Osteocyte (in vitro differentiated cells): Measurements from ENCODE around the gene ECE1. TPM values are rescaled to one million over a fixed set of nuclear protein-coding genes. Genes with fewer than 3 reads are reported as not detected.

Source experiments
- DNase-seq: peaks from one replicate; pipeline ENCODE4 v3.0.0; 2021; ENCODE audit warnings: mixed read lengths; ENCODE audit not compliant: unreplicated experiment; ENCODE audit errors: extremely low spot score
- H3K27ac Mint-ChIP-seq: one replicate; pipeline ENCODE4 v1.8.0; 2021; ENCODE audit warnings: mild to moderate bottlenecking, mixed read lengths; ENCODE audit not compliant: unreplicated experiment
- H3K27me3 Mint-ChIP-seq: one replicate; pipeline ENCODE4 v1.8.0; 2021; ENCODE audit warnings: mixed read lengths; ENCODE audit not compliant: unreplicated experiment
- H3K36me3 Mint-ChIP-seq: one replicate; pipeline ENCODE4 v1.8.0; 2021; ENCODE audit warnings: mixed read lengths; ENCODE audit not compliant: unreplicated experiment
- H3K4me1 Mint-ChIP-seq: one replicate; pipeline ENCODE4 v1.8.0; 2021; ENCODE audit warnings: mixed read lengths; ENCODE audit not compliant: unreplicated experiment
- H3K4me3 Mint-ChIP-seq: one replicate; pipeline ENCODE4 v1.8.0; 2021; ENCODE audit warnings: mild to moderate bottlenecking, moderate library complexity, mixed read lengths; ENCODE audit not compliant: unreplicated experiment
- H3K9me3 Mint-ChIP-seq: one replicate; pipeline ENCODE4 v1.8.0; 2021; ENCODE audit warnings: mixed read lengths; ENCODE audit not compliant: unreplicated experiment
- CTCF ChIP-seq: fragments of 200-600 bp; sonication (generic); IDR thresholded peaks from 2 replicates; pipeline ENCODE4 v1.5.0; 2021; ENCODE audit warnings: antibody characterized with exemption, mild to moderate bottlenecking, moderate library complexity
- total RNA-seq: library from RNA; stranded (reverse); gene quantifications from 2 replicates; pipeline ENCODE4 v1.2.1, GENCODE V29; 2021

Gene ECE1
- total RNA-seq, 1 donor from 2014 or later: 217 TPM

DNA sequence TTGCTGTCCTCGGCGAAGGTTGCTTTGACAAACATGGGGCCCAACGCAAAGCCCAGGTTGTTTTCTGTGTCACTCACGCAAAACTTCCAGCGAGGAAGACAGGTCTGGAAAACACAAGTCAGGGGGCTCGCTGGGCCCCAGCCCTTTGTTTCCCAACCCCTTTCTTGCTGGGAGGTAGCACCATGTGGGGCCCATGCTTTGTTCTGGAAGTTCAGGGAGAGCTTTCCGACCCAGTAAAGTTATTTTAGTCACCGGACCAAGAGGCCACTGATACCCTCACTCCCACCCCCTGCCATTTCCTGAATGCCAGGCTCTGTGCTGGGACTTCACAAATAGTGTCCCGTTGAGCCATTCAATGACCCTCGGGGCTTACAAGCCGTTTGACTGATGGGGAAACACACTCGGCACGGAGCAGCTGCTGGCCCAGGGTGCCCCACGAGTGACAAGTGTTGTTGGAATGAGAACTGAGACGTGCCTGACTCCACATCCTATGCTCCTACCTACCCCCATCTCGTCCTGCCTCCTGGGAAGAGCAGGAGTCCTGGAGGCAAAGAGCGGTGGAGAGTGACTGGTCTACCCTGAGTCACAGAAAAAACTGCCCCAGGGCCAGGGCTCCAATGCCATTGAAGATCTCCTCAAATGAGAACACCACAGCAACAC lies 52.0 kb downstream of the ECE1 start:
- Mint-ChIP-seq H3K27me3 (no peaks in the 10 kb centered on the region), H3K4me3 (peak overlapping the region; percentile 2), H3K9me3 (no peaks in the 10 kb centered on the region), H3K27ac (peak overlapping the region; percentile 68), H3K36me3 (peaks cover 41% of the 10 kb centered on the region), H3K4me1 (peaks cover 38% of the 10 kb centered on the region)
- no peak for TF ChIP-seq CTCF
- DNase-seq: no peak

DNA sequence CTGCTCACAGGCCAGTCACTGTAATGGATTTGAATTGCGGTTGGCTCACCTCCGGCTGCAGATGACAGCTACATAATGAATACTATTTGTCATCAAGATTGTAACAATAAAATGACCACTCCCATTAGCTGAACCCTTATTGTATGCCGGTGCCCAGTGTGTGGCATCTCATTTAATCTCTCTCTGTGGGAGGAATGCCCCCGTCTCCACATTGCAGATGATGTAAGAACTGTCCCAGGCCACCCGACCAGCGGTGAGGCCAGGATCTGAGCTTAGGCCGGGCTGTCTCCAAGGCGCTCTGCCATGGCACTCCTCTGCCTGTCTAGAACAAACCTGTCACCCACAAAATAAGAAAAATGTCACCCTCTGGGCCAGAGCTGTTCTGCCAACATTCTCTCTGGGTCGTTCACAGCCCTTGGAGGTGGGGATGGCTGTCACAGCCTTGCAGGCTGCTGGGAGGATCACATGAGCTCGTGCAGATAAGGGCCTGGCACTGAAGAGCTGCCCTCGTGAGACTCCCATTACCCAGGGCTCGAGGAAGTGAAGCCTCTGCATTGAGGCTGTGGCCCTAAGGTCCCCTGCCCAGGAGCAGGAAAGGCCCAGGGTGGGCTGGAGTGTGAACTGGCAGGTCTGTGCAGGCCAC lies 52.7 kb downstream of the ECE1 start:
- Mint-ChIP-seq H3K27ac (peak overlapping the region; percentile 68), H3K4me3 (no peak overlapping the region), H3K4me1 (peaks cover 37% of the 10 kb centered on the region)

DNA sequence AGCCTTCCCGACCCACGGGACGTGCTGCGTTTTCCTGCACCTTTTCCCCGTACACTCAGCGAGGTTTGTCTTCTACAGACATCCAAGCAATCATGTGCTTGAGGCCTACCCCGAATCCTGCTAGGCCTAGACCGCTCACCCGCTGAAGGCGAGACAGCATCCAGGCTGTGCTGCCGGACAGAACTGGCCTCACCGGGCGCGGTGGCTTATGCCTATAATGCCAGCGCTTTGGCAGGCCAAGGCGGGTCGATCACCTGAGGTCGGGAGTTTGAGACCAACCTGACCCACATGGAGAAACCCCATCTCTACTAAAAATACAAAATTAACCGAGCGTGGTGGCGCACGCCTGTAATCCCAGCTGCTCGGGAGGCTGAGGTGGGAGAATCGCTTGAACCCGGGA lies 54.1 kb downstream of the ECE1 start:
- no peaks in the 10 kb centered on the region for H3K9me3 Mint-ChIP-seq
- TF ChIP-seq CTCF: no peak
- no peaks in the 10 kb centered on the region for H3K27me3 Mint-ChIP-seq
- no peak overlapping the region for H3K4me3 Mint-ChIP-seq
- no peak for DNase-seq
- H3K4me1 Mint-ChIP-seq: peaks cover 27% of the 10 kb centered on the region
- H3K27ac Mint-ChIP-seq: no peak overlapping the region
- H3K36me3 Mint-ChIP-seq: peaks cover 39% of the 10 kb centered on the region

More for the DNA sequence above, 52.7 kb downstream of the ECE1 start:
- DNase-seq: no peak
- Mint-ChIP-seq H3K36me3 (peaks cover 40% of the 10 kb centered on the region), H3K9me3 (no peaks in the 10 kb centered on the region), H3K27me3 (no peaks in the 10 kb centered on the region)
- TF ChIP-seq CTCF: no peak

DNA sequence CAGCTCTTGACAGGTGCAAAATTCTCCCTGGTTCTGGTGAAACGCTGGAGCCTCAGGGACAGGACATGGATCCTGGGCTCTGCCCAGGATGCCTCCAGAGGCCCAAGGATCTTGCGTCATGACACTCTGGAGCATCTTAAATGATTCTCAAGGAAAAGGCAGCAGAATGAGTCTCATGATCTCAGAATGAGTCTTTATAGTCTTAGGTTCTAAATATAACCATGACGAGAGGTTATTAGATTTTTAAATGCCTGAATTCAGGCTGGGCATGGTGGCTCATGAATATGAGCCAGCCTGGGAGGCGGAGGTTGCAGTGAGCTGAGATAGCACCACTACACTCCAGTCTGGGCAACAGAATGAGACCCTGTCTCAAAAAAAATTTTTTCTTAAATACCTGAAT lies 55.5 kb downstream of the ECE1 start:
- H3K27ac Mint-ChIP-seq: no peak overlapping the region
- no peaks in the 10 kb centered on the region for H3K27me3 Mint-ChIP-seq
- H3K4me1 Mint-ChIP-seq: peaks cover 23% of the 10 kb centered on the region
- DNase-seq: no peak
- H3K9me3 Mint-ChIP-seq: no peaks in the 10 kb centered on the region
- peaks cover 39% of the 10 kb centered on the region for H3K36me3 Mint-ChIP-seq
- no peak for TF ChIP-seq CTCF
- no peak overlapping the region for H3K4me3 Mint-ChIP-seq

DNA sequence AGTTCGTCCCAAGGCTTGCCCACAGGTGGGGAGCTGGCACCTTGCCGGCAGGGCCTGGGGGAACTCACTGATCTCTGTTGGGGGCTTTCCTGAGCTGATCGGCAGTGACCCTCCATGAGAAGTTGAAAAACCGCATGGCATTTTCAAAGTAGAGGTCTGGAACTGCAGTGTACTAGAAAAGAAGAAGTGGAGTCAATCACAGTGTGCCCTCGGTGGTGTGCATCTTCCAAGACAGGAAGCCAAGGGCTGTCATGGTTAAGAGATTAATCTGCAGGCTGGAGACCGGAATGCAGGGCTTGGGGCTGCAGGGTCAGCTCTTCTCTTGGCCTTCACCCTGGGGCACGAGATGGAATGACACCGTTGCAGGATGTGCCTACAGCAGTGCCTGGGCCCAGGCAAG lies 56.8 kb downstream of the ECE1 start:
- H3K4me1 Mint-ChIP-seq: peaks cover 15% of the 10 kb centered on the region
- H3K9me3 Mint-ChIP-seq: no peaks in the 10 kb centered on the region
- peak overlapping the region; percentile 39 for H3K27ac Mint-ChIP-seq
- no peak overlapping the region for H3K4me3 Mint-ChIP-seq
- TF ChIP-seq CTCF: no peak
- no peak for DNase-seq
- no peaks in the 10 kb centered on the region for H3K27me3 Mint-ChIP-seq
- peaks cover 45% of the 10 kb centered on the region for H3K36me3 Mint-ChIP-seq
